HUES48 (cell line): Measurements from ENCODE around the gene TMEM86B.

Experiments
- H3K27ac ChIP-seq: one replicate; pipeline ENCODE4 v1.7.0; 2013; ENCODE audit warnings: low read depth, low read length, inconsistent platforms
- H3K27me3 ChIP-seq: 2 replicates; pipeline ENCODE4 v1.6.1; 2013; ENCODE audit warnings: mild to moderate bottlenecking, low read length; ENCODE audit not compliant: control insufficient read depth, insufficient read depth
- H3K36me3 ChIP-seq: 2 replicates; pipeline ENCODE4 v1.6.1; 2013; ENCODE audit warnings: low read length; ENCODE audit not compliant: control insufficient read depth, insufficient read depth
- H3K4me1 ChIP-seq: 2 replicates; pipeline ENCODE4 v1.6.1; 2013; ENCODE audit warnings: mild to moderate bottlenecking, low read length; ENCODE audit not compliant: control insufficient read depth, insufficient read depth
- H3K4me3 ChIP-seq: 2 replicates; pipeline ENCODE4 v1.5.1; 2013; ENCODE audit warnings: mild to moderate bottlenecking, low read depth, low read length
- H3K9ac ChIP-seq: 2 replicates; pipeline ENCODE4 v1.6.1; 2013; ENCODE audit warnings: mild to moderate bottlenecking, low read depth, low read length, moderate library complexity
- H3K9me3 ChIP-seq: 2 replicates; pipeline ENCODE4 v1.6.1; 2013; ENCODE audit warnings: low read length; ENCODE audit not compliant: control insufficient read depth, insufficient read depth

Gene TMEM86B

DNA sequence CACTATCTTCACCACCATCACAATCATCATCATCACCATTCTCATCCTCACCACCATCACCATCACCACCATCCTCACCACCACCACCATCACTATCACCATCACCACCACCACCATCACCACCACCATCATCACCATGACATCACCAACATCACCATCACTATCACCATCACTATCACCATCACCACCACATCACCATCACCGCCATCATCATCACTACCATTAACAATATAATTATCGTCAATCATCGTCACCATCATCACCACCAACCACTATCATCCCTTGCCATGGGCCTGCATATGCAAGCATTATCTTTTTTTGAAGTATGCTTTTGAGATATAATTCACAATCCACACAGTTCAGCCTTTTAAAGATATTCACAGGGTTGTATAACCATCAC lies 37.8 kb upstream of the TMEM86B start:
- Histone ChIP-seq H3K36me3 (no peaks in the 10 kb centered on the region; the same call in 1 of the 2 replicates), H3K27me3 (no peaks in the 10 kb centered on the region), H3K4me3 (no peak overlapping the region), H3K9me3 (peaks cover 3% of the 10 kb centered on the region), H3K9ac (no peak overlapping the region), H3K27ac (no peak overlapping the region), H3K4me1 (no peaks in the 10 kb centered on the region)

DNA sequence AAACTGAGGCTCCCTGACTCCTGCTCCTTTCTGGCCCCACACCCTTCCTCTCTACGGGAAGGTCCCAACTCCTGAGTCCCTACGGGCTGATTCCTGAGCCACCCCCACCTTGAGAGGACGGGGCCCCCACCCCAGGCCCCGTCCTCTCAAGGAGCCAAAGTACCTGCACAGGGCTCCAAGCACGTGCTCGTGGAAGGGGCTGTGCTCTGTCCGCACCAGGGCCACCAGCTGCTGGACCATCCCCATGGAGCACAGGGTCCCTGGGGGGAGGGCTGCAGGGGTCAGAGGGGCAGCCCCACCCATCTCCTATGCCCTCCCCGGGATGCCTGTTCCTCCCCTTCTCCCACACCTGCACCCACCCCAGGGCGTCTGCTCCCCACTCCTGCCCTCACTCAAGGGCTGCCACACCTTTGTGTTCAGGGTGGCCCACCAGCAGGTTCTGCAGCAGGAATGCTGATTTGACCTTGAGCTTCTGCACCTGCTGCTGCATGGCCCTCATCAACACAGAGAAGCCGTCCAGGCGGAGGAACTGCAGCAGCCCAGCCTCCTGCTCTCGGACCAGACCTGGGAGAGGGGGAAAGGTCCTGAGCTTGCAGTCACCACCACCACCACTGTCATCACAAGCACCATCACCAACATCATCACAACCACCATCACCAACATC lies 37.3 kb upstream of the TMEM86B start:
- Histone ChIP-seq H3K36me3 (no peaks in the 10 kb centered on the region; the same call in 1 of the 2 replicates), H3K4me3 (no peak overlapping the region), H3K9ac (no peak overlapping the region), H3K4me1 (no peaks in the 10 kb centered on the region), H3K27me3 (no peaks in the 10 kb centered on the region), H3K9me3 (peaks cover 3% of the 10 kb centered on the region), H3K27ac (no peak overlapping the region)

DNA sequence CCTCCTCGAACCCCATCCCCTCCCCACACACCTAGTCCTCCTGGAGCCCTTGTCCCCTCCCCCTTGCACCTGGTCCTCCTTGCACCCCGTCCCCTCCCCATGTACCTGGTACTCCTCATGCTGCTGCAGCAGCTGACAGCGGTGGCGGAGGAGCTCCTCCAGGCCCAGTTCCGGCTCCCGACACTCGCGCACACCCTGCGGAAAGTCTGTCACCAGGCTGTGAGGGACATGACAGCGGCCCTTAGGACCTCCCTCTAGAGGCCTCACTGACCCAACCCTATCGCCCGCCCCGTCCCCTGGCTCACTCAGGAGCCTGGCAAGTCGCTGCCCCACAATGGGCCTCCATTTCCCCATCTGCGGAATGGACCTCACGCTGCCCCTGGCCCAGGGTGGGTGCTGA lies 36.6 kb upstream of the TMEM86B start:
- no peak overlapping the region for H3K27ac ChIP-seq
- H3K9ac ChIP-seq, result no peak overlapping the region
- H3K36me3 ChIP-seq, result no peaks in the 10 kb centered on the region; the same call in 1 of the 2 replicates
- no peaks in the 10 kb centered on the region for H3K27me3 ChIP-seq
- H3K4me1 ChIP-seq, result 0 out of 2 replicates have a peak, but pooled peaks cover 3% of the 10 kb centered on the region
- peaks cover 3% of the 10 kb centered on the region for H3K9me3 ChIP-seq
- H3K4me3 ChIP-seq, result no peak overlapping the region

DNA sequence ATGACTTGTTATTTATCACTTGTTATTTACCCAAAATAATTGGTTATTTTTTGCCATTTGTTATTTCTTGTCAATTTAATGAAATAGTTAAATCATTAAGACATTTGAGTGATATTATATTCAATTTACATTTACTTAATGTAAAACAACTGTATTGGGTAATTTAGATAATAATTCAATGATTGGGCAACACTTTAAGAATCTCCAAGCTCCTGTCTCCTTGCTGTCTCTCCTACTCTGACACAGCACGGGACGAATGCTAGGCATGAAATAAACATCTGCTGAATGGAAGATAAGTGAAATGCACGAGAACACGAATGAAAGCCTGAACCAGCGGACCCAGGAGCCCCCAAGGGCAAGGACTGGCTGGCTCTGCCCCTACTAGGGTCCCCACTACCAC lies 36.0 kb upstream of the TMEM86B start:
- no peak overlapping the region for H3K9ac ChIP-seq
- H3K36me3 ChIP-seq, result no peaks in the 10 kb centered on the region
- H3K27me3 ChIP-seq, result no peaks in the 10 kb centered on the region
- H3K9me3 ChIP-seq, result peaks cover 3% of the 10 kb centered on the region
- H3K4me3 ChIP-seq, result no peak overlapping the region
- H3K27ac ChIP-seq, result no peak overlapping the region
- 0 out of 2 replicates have a peak, but pooled peaks cover 7% of the 10 kb centered on the region for H3K4me1 ChIP-seq

DNA sequence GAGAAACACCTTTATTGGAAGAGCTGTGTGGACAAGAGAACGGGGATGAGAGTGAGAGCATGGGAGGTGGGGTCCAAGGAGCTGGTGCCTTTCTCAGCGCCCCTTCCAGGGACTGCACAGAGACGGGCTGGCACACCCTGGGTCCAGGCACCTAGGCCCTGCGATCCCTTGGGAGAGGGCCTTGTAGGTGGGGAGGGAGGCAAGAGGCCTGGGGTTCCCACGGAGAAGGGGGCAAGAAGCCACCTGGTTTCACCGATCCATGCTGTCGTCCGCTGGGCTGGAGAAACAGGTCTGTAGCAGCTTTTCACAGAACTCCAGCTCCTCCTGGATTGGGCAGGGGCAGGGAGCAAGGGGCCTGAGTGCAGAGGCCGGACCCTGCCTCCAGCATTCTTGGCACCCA lies 33.8 kb upstream of the TMEM86B start:
- no peak overlapping the region for H3K9ac ChIP-seq
- H3K4me3 ChIP-seq, result no peak overlapping the region
- peaks cover 3% of the 10 kb centered on the region for H3K9me3 ChIP-seq
- no peaks in the 10 kb centered on the region for H3K36me3 ChIP-seq
- H3K27me3 ChIP-seq, result no peaks in the 10 kb centered on the region
- no peak overlapping the region for H3K27ac ChIP-seq
- peaks cover 8% of the 10 kb centered on the region for H3K4me1 ChIP-seq

DNA sequence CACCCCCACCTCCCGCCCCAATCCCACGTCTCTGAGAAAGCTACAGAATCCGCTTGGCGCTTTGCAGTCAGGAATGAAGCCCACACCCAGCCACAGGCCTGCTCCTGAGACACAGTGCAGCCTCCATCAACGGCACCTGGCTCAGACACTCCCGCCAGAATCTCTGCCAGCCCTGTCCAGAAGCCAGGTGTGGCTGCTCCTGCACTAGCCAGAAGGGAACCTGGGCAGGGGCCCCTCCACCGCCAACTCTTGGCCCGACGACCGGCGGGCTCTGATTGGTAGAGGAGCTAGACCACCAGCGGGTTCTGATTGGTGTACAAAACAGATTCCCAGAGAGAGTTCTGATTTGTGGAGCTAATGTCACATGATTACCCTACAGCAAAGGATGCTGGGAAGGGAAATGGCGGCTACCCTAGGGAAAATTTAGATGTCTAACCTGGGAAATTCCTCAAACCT lies 33.1 kb upstream of the TMEM86B start:
- no peak overlapping the region for H3K4me3 ChIP-seq

DNA sequence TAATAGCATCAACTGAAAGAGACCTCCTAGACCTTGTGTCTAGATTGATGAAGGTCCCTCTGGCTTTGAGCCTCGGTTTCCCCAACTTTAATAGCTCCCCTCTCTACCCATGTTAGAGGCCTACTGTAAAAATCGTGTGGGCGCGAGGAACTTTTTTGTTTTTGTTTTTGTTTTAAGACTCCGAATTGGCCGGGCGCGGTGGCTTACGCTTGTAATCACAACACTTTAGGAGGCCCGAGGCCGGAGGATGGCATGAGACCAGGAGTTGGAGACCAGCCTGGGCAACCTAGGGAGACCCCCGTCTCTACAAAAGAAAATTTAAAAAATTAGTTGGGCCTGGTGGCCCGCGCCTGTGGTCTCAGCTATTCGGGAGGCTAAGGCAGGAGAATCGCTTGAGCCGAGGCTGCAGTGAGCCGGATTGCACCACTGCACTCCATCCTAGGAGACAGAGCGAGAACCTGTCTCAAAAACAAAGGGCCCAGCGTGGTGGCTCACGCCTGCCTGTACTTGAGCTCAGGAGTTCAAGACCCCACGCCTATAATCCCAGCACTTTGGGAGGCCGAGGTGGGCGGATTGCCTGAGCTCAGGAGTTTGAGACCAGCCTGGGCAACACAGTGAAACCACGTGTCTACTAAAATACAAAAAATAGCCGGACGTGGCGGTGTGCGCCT lies 31.1 kb upstream of the TMEM86B start:
- Histone ChIP-seq H3K4me1 (peaks cover 12% of the 10 kb centered on the region), H3K9ac (peak overlapping the region; percentile 73), H3K9me3 (no peaks in the 10 kb centered on the region), H3K4me3 (peak overlapping the region; percentile 95), H3K36me3 (0 out of 2 replicates have a peak, but pooled peaks cover 4% of the 10 kb centered on the region), H3K27me3 (no peaks in the 10 kb centered on the region), H3K27ac (peak overlapping the region; percentile 94)

More for the DNA sequence above, 33.1 kb upstream of the TMEM86B start:
- no peaks in the 10 kb centered on the region for H3K27me3 ChIP-seq
- peaks cover 3% of the 10 kb centered on the region for H3K9me3 ChIP-seq
- no peak overlapping the region for H3K9ac ChIP-seq
- 0 out of 2 replicates have a peak, but pooled peaks cover under 1% of the 10 kb centered on the region for H3K36me3 ChIP-seq
- H3K4me1 ChIP-seq, result peaks cover 12% of the 10 kb centered on the region
- H3K27ac ChIP-seq, result no peak overlapping the region

DNA sequence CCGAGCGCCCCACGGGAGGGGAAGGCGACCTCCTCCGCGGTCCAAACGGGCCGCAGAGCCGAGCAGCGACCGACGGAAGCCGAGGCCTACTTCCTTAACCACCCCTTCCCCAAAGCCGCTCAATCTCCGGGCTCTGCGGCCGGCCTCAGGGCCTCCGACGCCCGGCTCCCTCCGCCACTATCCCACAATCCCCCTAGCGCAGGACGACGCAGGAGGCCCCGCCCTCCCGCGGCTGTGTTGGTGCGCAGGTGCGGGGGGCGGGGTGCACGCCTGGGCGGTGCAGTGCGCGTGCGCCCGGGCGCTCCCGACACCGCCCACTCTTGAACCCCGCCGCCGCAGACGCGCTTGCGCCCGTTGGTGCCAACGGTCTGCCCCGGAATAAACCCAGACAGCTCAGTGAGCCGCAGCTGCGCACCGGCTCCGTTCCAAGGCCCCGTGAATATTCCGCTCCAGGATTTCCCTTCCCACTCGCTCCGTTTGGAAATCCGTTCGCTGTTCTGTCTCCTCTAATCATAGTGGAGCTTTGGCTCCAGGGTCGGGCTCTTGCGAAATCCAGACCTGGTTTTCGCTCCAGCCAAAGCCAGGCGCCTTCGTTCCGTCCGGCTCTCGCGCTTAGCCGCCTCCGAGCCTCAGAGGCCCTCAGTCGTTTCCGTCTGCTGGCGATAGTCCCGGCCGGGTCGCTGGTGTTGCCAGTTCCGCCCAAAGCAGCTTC lies 30.4 kb upstream of the TMEM86B start, which contains the start of gene PPP6R1:
Gene PPP6R1, minus strand, starts transcription at position 190 of the 712 bp plus-strand sequence. CDS start 11,914 bp downstream, outside the sequence.
- H3K4me3 ChIP-seq, result peak within 1 kb of the TSS; percentile 95
- H3K4me1 ChIP-seq, result peaks cover 18% of the 10 kb centered on the region
- H3K9ac ChIP-seq, result peak within 1 kb of the TSS; percentile 79

DNA sequence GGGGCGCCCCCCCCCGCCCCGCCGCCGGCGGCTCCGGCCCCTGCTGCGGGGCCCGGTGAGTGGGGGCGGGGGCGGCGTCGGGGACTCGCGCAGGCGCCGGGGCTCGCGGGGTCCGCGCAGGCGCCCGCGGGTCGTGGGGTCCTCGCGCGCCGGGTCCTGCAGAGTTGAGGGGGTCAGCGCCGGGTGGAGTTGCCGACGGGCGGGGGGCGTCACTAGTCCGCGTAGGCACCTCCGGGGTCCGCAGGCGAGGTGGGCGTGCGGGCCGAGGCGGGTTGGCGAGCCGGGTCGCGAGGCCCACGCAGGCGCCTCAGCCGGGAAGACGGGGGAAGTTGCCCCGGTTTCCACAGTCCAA lies 29.9 kb upstream of the TMEM86B start:
- Histone ChIP-seq H3K9me3 (no peaks in the 10 kb centered on the region), H3K27me3 (no peaks in the 10 kb centered on the region), H3K4me3 (peak overlapping the region; percentile 95), H3K36me3 (0 out of 2 replicates have a peak, but pooled peaks cover 6% of the 10 kb centered on the region), H3K4me1 (peaks cover 18% of the 10 kb centered on the region), H3K27ac (peak overlapping the region; percentile 94), H3K9ac (peak overlapping the region; percentile 79)

More for the DNA sequence above, 30.4 kb upstream of the TMEM86B start, which contains the start of gene PPP6R1:
- no peaks in the 10 kb centered on the region for H3K9me3 ChIP-seq
- peak within 1 kb of the TSS; percentile 94 for H3K27ac ChIP-seq
- H3K27me3 ChIP-seq, result no peaks in the 10 kb centered on the region
- H3K36me3 ChIP-seq, result 0 out of 2 replicates have a peak, but pooled peaks cover 4% of the 10 kb centered on the region

DNA sequence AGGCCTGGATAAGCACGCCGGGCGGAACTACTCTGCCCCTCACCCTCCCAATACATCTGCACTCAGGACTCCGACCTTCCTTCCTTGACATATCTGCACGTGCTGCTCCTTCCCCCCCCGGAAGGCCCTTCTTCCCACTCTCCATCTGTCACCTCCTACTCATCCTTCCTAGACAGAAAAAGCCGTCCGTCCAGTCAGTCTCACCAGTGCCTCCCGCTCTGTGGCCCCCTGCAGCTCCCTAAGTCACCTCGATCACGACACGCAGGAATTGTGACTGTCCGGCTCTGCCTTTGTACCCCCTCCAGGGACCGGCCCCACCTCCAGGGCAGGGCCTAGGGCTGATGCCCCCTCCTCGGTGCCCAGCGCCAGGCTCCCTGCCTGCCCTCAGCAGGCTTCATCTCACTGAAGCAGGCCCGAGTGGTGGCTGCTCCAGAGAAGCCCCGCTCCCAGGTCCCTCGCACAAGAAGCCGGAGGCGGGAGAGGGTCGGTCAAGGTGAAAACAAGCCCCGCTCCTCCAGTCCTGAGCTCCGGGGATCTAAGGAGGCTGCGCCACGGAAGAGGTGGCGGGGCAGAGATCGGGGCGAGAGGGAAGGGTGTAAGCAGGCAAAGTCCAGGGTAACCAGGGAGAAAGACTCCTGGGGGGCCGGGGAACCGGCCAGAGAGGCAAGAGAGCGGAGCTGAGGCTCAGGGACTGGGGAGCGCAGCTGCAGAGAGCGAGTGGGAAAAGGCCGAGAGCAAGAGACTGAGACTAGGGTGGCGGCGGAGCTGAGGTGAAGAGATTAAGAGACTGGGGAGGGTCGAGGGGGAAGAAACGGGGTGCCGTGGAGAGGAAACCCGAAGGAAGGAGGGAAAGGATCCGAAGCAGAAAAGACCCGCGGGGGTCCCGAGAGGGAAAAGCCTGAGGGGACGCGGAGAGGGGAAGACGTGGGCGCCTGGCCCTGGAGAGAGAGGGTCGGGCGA lies 29.2 kb upstream of the TMEM86B start:
- H3K9me3 ChIP-seq, result no peaks in the 10 kb centered on the region

More for the DNA sequence above, 29.2 kb upstream of the TMEM86B start:
- Histone ChIP-seq H3K36me3 (0 out of 2 replicates have a peak, but pooled peaks cover 9% of the 10 kb centered on the region), H3K27ac (no peak overlapping the region), H3K4me3 (peak overlapping the region; percentile 95), H3K27me3 (no peaks in the 10 kb centered on the region), H3K9ac (no peak overlapping the region), H3K4me1 (peaks cover 18% of the 10 kb centered on the region)
